ENCODE measurements around the gene SLC13A2. TPM values are rescaled to one million over a fixed set of nuclear protein-coding genes. Genes with fewer than 3 reads are reported as not detected.
"Not testable (repeated sequence)": the region's sequence is repeated elsewhere in the genome, so short reads cannot be mapped to it uniquely, and the experiment has no call there.

Gene SLC13A2
- total RNA-seq, 4 donors from 2014 or later = 0.34 TPM; not detected in 3

DNA sequence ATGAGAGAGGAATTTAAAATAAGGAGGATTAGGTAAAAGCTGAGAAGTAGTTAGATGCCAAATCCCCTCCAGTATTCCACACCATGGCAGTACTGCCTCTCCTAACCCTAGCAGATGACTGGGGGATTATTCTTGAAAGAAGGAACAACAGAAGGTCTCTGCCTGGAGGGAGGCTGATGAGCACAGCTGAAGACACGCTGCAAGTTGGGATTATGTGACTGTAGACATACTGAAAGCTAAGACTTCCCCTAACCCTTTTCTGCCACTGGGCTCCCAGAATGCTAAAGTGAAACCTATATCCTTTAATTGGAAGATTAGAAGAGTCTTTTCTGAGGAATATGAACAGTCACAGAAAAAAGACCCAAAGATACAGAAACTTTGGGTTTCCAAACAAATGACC, 39.7 kb upstream of the SLC13A2 start:
- DNase-seq = no peak
- TF ChIP-seq, protein P1, sequence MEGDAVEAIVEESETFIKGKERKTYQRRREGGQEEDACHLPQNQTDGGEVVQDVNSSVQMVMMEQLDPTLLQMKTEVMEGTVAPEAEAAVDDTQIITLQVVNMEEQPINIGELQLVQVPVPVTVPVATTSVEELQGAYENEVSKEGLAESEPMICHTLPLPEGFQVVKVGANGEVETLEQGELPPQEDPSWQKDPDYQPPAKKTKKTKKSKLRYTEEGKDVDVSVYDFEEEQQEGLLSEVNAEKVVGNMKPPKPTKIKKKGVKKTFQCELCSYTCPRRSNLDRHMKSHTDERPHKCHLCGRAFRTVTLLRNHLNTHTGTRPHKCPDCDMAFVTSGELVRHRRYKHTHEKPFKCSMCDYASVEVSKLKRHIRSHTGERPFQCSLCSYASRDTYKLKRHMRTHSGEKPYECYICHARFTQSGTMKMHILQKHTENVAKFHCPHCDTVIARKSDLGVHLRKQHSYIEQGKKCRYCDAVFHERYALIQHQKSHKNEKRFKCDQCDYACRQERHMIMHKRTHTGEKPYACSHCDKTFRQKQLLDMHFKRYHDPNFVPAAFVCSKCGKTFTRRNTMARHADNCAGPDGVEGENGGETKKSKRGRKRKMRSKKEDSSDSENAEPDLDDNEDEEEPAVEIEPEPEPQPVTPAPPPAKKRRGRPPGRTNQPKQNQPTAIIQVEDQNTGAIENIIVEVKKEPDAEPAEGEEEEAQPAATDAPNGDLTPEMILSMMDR (IDR thresholded peaks at IDR 0.05 in 4 of 5, conservative IDR thresholded peaks at IDR 0.05 in 1 of 5) = no peak
- no peak for TF ChIP-seq POLR2A (IDR thresholded peaks at IDR 0.05)
- no peak overlapping the region for H3K27ac ChIP-seq
- no peaks in the 10 kb centered on the region for H3K9me3 ChIP-seq
- ATAC-seq = no peak
- no peaks in the 10 kb centered on the region for H3K4me1 ChIP-seq
- peaks cover 0 to 4% (median 2%) of the 10 kb centered on the region in 3 donors for H3K27me3 ChIP-seq
- in situ Hi-C loops (cut with MboI; ENCODE audit: low sequenced_read_pairs in 4 of 4) (no loop called here), intact Hi-C loops (cut with DNase I; ENCODE audit: low total_unique reads) (no loop called here)
- no peak overlapping the region for H3K4me3 ChIP-seq
- H3K36me3 ChIP-seq = no peaks in the 10 kb centered on the region

DNA sequence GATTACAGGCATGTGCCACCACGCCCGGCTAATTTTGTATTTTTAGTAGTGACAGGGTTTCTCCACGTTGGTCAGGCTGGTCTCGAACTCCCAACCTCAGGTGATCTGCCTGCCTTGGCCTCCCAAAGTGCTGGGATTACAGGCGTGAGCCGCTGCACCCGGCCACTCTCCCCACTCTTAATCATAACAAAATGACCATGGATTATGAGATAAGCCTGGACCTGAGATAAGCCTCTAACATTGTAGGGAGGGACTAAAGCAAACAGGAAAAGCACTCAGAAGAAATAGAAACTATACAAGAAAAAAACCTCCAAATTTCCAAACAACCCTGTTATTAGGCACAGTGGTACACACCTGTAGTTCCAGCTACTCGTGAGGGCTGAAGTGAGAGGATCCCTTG, 39.1 kb upstream of the SLC13A2 start:
- H3K27me3 ChIP-seq; H3K27ac ChIP-seq; DNase-seq; intact Hi-C loops (cut with DNase I; ENCODE audit: low total_unique reads); H3K4me1 ChIP-seq; ATAC-seq; H3K4me3 ChIP-seq; H3K9me3 ChIP-seq; in situ Hi-C loops (cut with MboI; ENCODE audit: low sequenced_read_pairs in 4 of 4); H3K36me3 ChIP-seq: not testable (repeated sequence)

DNA sequence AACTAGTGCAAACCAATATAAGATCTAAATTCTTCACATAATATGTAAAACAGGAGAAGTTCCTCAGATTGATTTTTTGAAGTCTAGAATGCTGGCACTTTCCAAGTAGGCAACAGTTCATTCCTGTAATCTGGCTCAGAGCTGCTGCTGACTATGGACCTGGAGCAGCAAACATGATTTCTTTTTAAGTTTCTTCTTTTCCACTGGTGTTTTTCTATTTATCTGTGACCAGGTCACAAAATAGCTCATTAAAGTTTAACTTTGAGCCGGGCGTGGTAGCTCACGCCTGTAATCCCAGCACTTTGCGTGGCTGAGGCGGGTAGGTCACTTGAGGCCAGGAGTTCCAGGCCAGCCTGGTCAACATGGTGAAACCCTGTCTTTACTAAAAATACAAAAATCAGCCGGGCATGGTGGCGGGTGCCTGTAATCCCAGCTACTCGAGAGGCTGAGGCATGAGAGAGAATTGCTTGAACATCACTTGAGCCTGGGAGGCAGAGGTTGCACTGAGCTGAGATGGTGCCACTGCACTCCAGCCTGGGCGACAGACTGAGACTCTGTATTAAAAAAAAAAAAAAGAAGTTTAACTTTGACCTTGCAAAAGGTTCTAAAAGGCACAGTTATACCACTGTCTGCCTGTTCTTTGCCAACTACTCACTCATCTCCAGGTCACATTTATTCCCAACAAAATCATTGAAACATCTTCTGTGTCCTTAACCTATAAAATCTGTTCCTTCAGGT, 29.4 kb upstream of the SLC13A2 start:
- no peak for TF ChIP-seq POLR2A (IDR thresholded peaks at IDR 0.05)
- TF ChIP-seq, protein P1 (IDR thresholded peaks at IDR 0.05 in 4 of 5, conservative IDR thresholded peaks at IDR 0.05 in 1 of 5) = no peak
- no peak for ATAC-seq
- H3K9me3 ChIP-seq = no peaks in the 10 kb centered on the region
- H3K27me3 ChIP-seq = peaks cover 0 to 3% (median 2%) of the 10 kb centered on the region in 3 donors
- H3K4me1 ChIP-seq = no peaks in the 10 kb centered on the region
- intact Hi-C loops (cut with DNase I; ENCODE audit: low total_unique reads) (no loop called here), in situ Hi-C loops (cut with MboI; ENCODE audit: low sequenced_read_pairs in 4 of 4) (no loop called here)
- no peak for DNase-seq
- no peak overlapping the region for H3K4me3 ChIP-seq
- no peaks in the 10 kb centered on the region for H3K36me3 ChIP-seq
- H3K27ac ChIP-seq = no peak overlapping the region

DNA sequence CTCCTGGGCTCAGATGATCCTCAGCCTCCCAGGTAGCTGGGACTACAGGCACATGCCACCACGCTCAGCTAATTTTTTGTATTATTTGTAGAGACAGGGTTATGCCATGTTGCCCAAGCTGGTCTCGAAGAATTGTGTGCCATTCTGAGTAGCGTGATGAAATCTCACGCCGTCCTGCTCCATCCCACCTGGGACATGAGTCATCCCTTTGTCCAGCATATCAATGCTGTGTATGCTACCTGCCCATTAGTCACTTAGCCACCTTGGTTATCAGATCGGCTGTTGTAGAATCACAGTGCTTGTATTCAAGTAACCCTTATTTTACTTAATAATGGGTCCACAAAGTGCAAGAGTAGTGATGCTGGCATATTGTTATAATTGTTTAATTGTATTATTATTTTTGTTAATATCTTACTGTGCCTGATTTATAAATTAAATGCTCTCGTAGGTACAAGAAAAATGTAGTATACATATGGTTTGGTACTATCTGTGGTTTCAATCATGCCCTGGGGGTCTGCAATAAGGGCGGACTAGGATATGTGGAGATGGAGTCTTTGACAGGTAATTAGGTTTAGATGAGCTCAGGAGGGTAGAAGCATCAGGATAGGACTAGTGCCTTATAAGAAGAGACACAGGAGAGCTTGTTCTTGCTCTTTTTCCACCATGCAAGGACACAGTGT, 26.6 kb upstream of the SLC13A2 start:
- Histone ChIP-seq H3K27ac (no peak overlapping the region), H3K9me3 (no peaks in the 10 kb centered on the region), H3K27me3 (peaks cover 0 to 3% (median 2%) of the 10 kb centered on the region in 3 donors), H3K36me3 (no peaks in the 10 kb centered on the region), H3K4me1 (no peaks in the 10 kb centered on the region), H3K4me3 (no peak overlapping the region)
- DNase-seq (no peak), ATAC-seq (no peak)
- TF ChIP-seq, protein P1 (IDR thresholded peaks at IDR 0.05 in 4 of 5, conservative IDR thresholded peaks at IDR 0.05 in 1 of 5) = no peak
- no peak for TF ChIP-seq POLR2A (IDR thresholded peaks at IDR 0.05)
- intact Hi-C loops (cut with DNase I; ENCODE audit: low total_unique reads) (no loop called here), in situ Hi-C loops (cut with MboI; ENCODE audit: low sequenced_read_pairs in 4 of 4) (loop anchor here in 1 of 4 donors (5.0 kb wide), 1 partner anchor 50 kb away; no protein-coding TSS in a partner anchor)

DNA sequence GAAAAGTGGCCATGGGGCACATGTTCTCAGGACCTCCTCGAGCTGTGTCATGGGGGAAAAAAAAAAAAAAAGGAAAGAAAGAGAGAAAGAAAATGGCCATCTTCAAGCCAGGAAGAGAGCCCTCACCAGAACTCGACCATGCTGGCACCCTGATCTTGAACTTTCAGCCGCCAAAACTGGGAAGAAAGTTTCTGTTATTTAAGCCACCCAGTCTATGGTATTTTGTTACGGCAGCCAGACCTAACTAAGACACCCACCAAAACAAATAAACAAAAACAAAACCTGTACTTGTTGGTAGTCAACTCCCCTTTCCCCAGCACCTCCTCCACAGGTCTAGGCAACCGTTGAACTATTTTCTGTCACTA, 26.1 kb upstream of the SLC13A2 start:
- ATAC-seq (no peak), DNase-seq (no peak)
- no peaks in the 10 kb centered on the region for H3K4me1 ChIP-seq
- no peak overlapping the region for H3K27ac ChIP-seq
- in situ Hi-C loops (cut with MboI; ENCODE audit: low sequenced_read_pairs in 4 of 4) (loop anchor here in 1 of 4 donors (5.0 kb wide), 1 partner anchor 50 kb away; no protein-coding TSS in a partner anchor), intact Hi-C loops (cut with DNase I; ENCODE audit: low total_unique reads) (no loop called here)
- no peaks in the 10 kb centered on the region for H3K36me3 ChIP-seq
- no peaks in the 10 kb centered on the region for H3K9me3 ChIP-seq
- peaks cover 0 to 3% (median 2%) of the 10 kb centered on the region in 3 donors for H3K27me3 ChIP-seq
- TF ChIP-seq POLR2A (IDR thresholded peaks at IDR 0.05) = no peak
- TF ChIP-seq, protein P1 (IDR thresholded peaks at IDR 0.05 in 4 of 5, conservative IDR thresholded peaks at IDR 0.05 in 1 of 5) = no peak
- no peak overlapping the region for H3K4me3 ChIP-seq

All from gastrocnemius medialis (tissue), 4 donors.